Activated gamma-delta T cell (primary cell): ENCODE results near the gene RALGAPB.
"Not testable (repeated sequence)": the region's sequence is repeated elsewhere in the genome, so short reads cannot be mapped to it uniquely, and the experiment has no call there.

Source experiments
- DNase-seq: peaks from one replicate; lab custom pipeline; 2025; lab: John Stamatoyannopoulos, UW

Gene RALGAPB

DNA sequence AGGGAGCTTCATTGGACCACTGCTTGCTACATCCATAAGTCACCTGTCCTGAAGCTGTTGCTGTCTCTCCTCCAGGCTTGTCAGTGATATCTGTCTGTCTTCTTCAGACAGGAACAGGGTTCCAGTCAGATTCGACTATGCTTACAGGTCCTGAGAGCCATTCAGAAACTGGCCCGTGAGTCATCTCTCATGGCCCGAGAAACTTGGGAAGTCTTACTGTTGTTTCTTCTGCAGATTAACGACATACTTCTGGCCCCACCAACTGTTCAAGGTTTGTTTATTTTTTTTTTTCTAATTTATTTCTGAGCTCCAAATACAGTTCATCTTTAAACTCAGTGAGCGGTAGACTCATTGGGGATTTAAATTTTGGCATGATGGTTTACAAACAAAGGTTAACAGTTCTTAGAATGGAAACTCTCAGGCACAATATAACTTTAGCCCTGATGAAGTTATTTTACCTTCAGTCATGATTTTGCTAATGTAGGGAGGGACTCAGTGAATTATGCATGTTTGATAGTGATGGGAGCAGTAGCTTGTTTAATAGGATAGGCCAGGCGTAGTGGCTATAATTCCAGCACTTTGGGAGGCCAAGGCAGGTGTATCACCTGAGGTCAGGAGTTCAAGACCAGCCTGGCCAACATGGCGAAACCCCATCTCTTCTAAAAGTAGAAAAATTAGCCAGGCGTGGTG is 24.7 kb downstream of the RALGAPB start:
- DNase-seq = no peak

DNA sequence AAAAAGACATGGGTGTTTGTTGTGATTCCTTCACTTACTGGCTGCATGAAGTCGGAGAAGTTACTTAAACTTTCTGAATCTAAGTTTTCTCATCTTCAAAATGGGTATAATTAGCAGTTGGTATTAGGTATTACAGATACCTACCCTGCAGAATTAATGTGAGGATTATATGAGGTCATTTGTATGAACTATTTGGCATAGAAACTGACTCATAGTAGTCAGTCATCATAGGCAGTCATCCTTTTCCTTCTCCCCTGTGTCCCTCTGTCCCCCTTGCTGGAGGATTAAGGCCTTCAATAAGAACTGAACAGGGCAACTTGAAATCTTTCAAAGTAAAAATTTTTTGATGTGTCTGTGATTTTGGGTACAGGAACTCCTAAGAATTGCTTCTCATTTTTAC is 26.3 kb downstream of the RALGAPB start:
- DNase-seq = no peak

GRCh38 chr20:38499366-38499765 is 26.7 kb downstream of the RALGAPB start:
- no peak for DNase-seq

GRCh38 chr20:38501858-38502436 is 29.3 kb downstream of the RALGAPB start:
- no peak for DNase-seq

- DNase-seq = no peak
These were observed 31.9 kb downstream of the RALGAPB start for GRCh38 chr20:38504368-38505090.

GRCh38 chr20:38505091-38505455 is 32.4 kb downstream of the RALGAPB start:
- DNase-seq = no peak

DNA sequence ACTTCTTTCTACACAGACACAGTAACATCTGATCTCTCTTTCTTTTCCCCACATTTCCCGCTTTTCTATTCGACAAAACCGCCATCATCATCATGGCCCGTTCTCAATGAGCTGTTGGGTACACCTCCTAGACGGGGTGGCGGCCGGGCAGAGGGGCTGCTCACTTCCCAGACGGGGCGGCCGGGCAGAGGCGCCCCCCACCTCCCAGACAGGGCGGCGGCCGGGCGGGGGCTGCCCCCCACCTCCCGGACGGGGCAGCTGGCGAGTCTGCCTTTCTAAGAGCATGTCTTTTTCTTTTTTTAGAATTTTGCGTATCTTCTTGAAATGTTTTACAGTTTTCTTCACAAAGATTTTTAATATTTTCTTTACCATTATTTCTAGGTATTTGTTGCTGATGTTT is 39.1 kb downstream of the RALGAPB start:
- DNase-seq = not testable (repeated sequence)

- no peak for DNase-seq
These were observed 41.5 kb downstream of the RALGAPB start for GRCh38 chr20:38514185-38514584.

GRCh38 chr20:38514947-38515346 is 42.3 kb downstream of the RALGAPB start:
- no peak for DNase-seq

DNA sequence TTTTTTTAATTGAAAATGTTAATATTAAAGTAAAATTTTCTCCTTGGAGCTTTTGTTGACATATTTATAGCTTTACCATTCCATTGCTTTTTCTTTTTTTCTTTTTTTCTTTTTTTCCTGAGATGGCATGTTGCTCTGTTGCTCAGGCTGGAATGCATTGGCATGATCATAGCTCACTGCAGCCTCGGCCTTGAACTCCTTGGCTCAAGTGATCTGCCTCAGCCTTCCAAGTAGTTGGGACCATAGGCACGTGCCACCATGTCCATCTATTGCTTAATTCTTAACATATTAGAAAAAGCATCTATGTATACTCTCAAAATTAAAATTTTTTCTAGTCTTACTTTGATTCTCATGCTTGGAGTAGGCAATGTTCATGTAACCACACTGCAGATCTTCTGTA is 43.0 kb downstream of the RALGAPB start:
- DNase-seq = no peak

DNA sequence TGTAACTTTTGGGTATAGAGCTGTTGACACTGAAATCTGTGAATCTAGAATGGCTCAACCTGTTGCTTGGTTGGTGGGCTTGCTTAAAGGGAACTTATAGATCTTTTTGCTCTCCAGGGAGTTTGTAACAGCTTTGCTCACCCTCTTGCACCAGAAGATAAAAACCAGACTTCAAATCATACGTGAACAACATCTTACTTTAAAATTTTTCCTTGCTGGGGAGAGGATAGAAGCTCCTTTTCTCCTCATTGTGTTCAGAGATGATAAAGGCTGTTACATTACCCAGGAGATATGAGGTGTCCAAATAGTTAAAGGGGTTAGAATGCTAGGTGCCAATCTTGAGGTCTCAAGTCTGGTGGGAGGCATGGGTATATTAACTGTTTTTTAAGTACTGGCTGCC is 46.8 kb downstream of the RALGAPB start:
- no peak for DNase-seq

DNA sequence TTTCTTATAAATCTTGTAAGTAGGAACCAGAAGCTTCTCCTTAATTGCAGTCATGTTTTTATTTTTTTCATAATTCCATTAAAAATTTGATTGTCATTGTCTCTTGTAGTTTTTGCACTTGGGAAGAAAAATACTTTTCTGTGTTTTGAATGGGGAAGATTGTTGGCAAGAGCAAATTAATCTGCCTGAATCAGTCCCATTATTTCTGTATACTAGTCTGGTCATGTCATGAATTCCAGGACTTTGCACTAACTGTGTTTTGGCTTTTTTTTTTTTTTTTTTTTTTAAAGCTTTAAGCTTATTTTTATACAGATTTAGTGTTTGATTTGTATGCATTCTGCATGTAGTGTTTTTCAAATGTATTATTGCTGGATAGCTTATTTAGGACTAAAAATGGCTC is 47.6 kb downstream of the RALGAPB start:
- DNase-seq = no peak

DNA sequence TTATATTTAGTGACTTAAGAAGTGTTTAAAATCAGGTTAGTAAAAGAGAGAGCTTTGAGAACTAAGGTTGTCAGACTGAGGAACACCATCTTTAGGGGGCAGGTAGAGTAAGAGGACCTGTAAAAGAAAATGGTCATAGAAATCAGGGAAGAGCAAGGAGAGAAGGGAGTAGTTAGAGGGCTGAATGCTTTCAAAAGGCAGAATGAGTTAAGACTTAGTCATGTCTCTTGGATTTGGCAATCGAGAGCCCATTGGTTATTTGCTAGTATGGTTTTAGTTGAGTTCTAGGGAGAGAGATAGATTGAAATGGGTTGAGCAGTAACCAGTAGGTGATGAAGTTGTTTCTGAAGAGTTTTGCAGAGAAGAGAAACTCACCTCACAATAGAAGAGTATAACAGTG is 51.1 kb downstream of the RALGAPB start:
- DNase-seq = no peak

DNA sequence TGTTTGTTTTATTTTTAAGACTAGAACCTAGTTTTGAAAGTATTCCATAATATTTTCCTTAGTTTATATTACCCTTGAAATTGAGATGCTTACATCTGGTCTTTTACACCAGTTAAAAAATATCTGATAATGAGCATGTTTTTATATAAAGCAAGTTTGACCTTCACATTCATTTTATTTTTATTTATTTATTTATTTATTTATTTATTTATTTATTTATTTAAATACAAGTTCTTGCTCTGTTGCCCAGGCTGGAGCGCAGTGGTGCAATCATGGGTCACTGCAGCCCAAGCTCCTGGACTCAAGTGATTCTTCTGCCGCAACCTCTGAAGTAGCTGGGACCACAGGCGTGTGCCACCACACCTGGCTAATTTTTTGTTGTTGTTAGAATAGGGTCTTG is 55.5 kb downstream of the RALGAPB start:
- DNase-seq = no peak

DNA sequence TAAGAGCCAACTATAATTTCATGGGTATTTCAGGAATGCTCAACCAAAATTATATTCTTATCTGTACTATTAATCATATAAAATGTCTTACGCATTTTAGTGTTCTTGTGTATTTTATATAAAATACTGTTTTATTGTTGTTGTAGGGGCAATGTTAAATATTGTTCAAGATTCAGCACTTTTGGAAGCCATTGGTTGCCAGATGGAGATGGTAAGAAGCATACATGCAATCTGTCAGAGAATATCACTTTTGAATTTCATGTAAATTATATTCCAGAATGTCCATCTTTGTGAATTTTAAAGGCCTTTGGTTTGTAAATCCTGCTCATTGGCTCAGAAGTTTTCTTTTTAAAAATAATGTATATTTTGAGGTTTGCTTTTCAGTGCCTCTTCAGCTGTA is 58.4 kb downstream of the RALGAPB start:
- DNase-seq = no peak

DNA sequence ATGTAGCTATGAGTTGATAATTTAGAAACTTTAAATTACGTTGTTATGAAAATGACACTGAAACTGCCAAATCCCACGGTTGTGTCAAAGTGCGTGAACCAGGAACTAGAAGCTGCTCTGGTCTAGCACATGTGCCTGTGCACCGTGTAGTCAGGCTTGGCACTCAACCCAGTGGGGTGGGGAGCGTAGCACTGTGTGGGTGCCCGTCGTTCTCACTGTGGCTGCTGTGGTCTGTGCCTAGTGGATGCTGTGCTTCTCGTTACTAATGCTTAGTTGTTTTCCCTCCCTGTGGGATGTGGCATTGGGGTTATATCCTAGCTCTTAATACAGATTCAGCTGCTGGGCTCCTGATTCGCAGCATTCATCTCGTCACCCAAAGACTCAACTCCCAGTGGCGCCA is 62.1 kb downstream of the RALGAPB start:
- no peak for DNase-seq

GRCh38 chr20:38536310-38536709 is 63.7 kb downstream of the RALGAPB start:
- DNase-seq = no peak

GRCh38 chr20:38537176-38537575 is 64.5 kb downstream of the RALGAPB start:
- no peak for DNase-seq

- DNase-seq = no peak
These were observed 66.1 kb downstream of the RALGAPB start for GRCh38 chr20:38538789-38539188.

- DNase-seq = no peak
These were observed 70.6 kb downstream of the RALGAPB start for GRCh38 chr20:38543014-38543906.

GRCh38 chr20:38545771-38546170 is 73.1 kb downstream of the RALGAPB start:
- DNase-seq = no peak
